WTC11 (cell line): ENCODE results near the gene DCX. TPM values are rescaled to one million over a fixed set of nuclear protein-coding genes. Genes with fewer than 3 reads are reported as not detected.

Source experiments
- ATAC-seq: fragments of 200-7000 bp; cut with Tn5 transposase; 2 replicates; pipeline ENCODE4 v1.10.0; 2021; ENCODE audit warnings: mild to moderate bottlenecking, moderate library complexity
- CTCF ChIA-PET: fragments of 300-600 bp; sonication (Branson Sonifier 250); formaldehyde crosslinking; loops from one replicate; lab custom pipeline; 2021; ENCODE audit warnings: antibody characterized with exemption; lab: Charles Lee
- POLR2A ChIA-PET: fragments of 350-600 bp; sonication (Branson Sonifier 250); formaldehyde crosslinking; loops from one replicate; lab custom pipeline; 2021; ENCODE audit warnings: antibody characterized with exemption; lab: Charles Lee
- DNase-seq: peaks from one replicate; pipeline ENCODE4 v3.0.0; 2021; ENCODE audit warnings: low spot score
- H3K27ac Mint-ChIP-seq: 2 replicates; pipeline ENCODE4 v1.8.0; 2021; ENCODE audit warnings: mixed read lengths
- H3K27me3 Mint-ChIP-seq: 2 replicates; pipeline ENCODE4 v1.8.0; 2021; ENCODE audit warnings: low read depth, mild to moderate bottlenecking, moderate library complexity, mixed read lengths
- H3K36me3 Mint-ChIP-seq: 2 replicates; pipeline ENCODE4 v1.8.0; 2021; ENCODE audit warnings: mixed read lengths
- H3K4me1 Mint-ChIP-seq: 2 replicates; pipeline ENCODE4 v1.8.0; 2022; ENCODE audit warnings: mixed read lengths
- H3K4me3 Mint-ChIP-seq: 2 replicates; pipeline ENCODE4 v1.8.0; 2021; ENCODE audit warnings: mild to moderate bottlenecking, moderate library complexity, mixed read lengths
- H3K9me3 Mint-ChIP-seq: 2 replicates; pipeline ENCODE4 v1.8.0; 2021; ENCODE audit warnings: mixed read lengths
- EMX1 ChIP-seq: fragments of 250-450 bp; sonication (Bioruptor Pico); IDR thresholded peaks from 2 replicates; pipeline ENCODE4 v1.8.0; 2021; ENCODE audit warnings: mild to moderate bottlenecking
- FOXJ3 ChIP-seq: sonication (generic); formaldehyde crosslinking; IDR thresholded peaks from 2 replicates; pipeline ENCODE4 v1.9.0; 2021; ENCODE audit warnings: missing genetic modification reagents, mild to moderate bottlenecking, borderline replicate concordance
- FOXP1 ChIP-seq: sonication (generic); formaldehyde crosslinking; IDR thresholded peaks from 2 replicates; pipeline ENCODE4 v1.8.0; 2022; ENCODE audit warnings: missing genetic modification reagents, mild to moderate bottlenecking, moderate library complexity, borderline replicate concordance
- NFYB ChIP-seq: sonication (generic); formaldehyde crosslinking; conservative IDR thresholded peaks from 2 replicates; pipeline ENCODE4 v1.8.0; 2022; ENCODE audit warnings: low read depth, missing genetic modification reagents
- NR1H2 ChIP-seq: sonication (generic); formaldehyde crosslinking; IDR thresholded peaks from 2 replicates; pipeline ENCODE4 v1.9.0; 2021; ENCODE audit warnings: mild to moderate bottlenecking, moderate library complexity, missing genetic modification reagents
- ZNF219 ChIP-seq: sonication (generic); formaldehyde crosslinking; IDR thresholded peaks from 2 replicates; pipeline ENCODE4 v1.8.0; 2023; ENCODE audit warnings: missing genetic modification reagents, mild to moderate bottlenecking, borderline replicate concordance
- ZNF396 ChIP-seq: fragments of 250-450 bp; sonication (Bioruptor Pico); IDR thresholded peaks from 2 replicates; pipeline ENCODE4 v1.8.0; 2021; ENCODE audit warnings: mild to moderate bottlenecking, moderate library complexity, borderline replicate concordance
- ZNF416 ChIP-seq: fragments of 250-450 bp; sonication (Bioruptor Pico); IDR thresholded peaks from 2 replicates; pipeline ENCODE4 v1.9.0; 2021; ENCODE audit warnings: mild to moderate bottlenecking, inconsistent platforms
- total RNA-seq: library from RNA; stranded (reverse); gene quantifications from 3 replicates; pipeline ENCODE4 v1.2.3, GENCODE V29; 2021
- TF ChIP-seq, protein P1 (sequence below): sonication (generic); formaldehyde crosslinking; IDR thresholded peaks from 2 replicates; pipeline ENCODE4 v1.8.0; 2022; ENCODE audit warnings: mild to moderate bottlenecking, missing genetic modification reagents
- TF ChIP-seq, protein P2 (sequence below): fragments of 250-450 bp; sonication (Bioruptor Pico); IDR thresholded peaks from 2 replicates; pipeline ENCODE4 v1.9.0; 2021; ENCODE audit warnings: moderate library complexity, mild to moderate bottlenecking, inconsistent platforms, borderline replicate concordance
- TF ChIP-seq, protein P3 (sequence below): sonication (generic); formaldehyde crosslinking; IDR thresholded peaks from 2 replicates; pipeline ENCODE4 v1.8.1; 2022; ENCODE audit warnings: mild to moderate bottlenecking, moderate library complexity, missing genetic modification reagents
- TF ChIP-seq, protein P4 (sequence below): sonication (generic); formaldehyde crosslinking; IDR thresholded peaks from 2 replicates; pipeline ENCODE4 v1.8.1; 2023; ENCODE audit warnings: mild to moderate bottlenecking, moderate library complexity, missing genetic modification reagents
- TF ChIP-seq, protein P5 (sequence below): fragments of 250-450 bp; sonication (Bioruptor Pico); IDR thresholded peaks from 2 replicates; pipeline ENCODE4 v1.9.0; 2021; ENCODE audit warnings: mild to moderate bottlenecking
- TF ChIP-seq, protein P6 (sequence below): fragments of 250-450 bp; sonication (Bioruptor Pico); conservative IDR thresholded peaks from 2 replicates; pipeline ENCODE4 v1.9.0; 2021; ENCODE audit warnings: mild to moderate bottlenecking
- TF ChIP-seq, protein P7 (sequence below): fragments of 250-450 bp; sonication (Bioruptor Pico); IDR thresholded peaks from 2 replicates; pipeline ENCODE4 v2.1.2; 2022; ENCODE audit warnings: mild to moderate bottlenecking, moderate library complexity
- TF ChIP-seq, protein P8 (sequence below): sonication (generic); formaldehyde crosslinking; IDR thresholded peaks from 2 replicates; pipeline ENCODE4 v1.8.1; 2022; ENCODE audit warnings: low read depth, missing genetic modification reagents, borderline replicate concordance

The DCX gene
- total RNA-seq, 1 experiment from 2014 or later: 2.1 TPM

DNA sequence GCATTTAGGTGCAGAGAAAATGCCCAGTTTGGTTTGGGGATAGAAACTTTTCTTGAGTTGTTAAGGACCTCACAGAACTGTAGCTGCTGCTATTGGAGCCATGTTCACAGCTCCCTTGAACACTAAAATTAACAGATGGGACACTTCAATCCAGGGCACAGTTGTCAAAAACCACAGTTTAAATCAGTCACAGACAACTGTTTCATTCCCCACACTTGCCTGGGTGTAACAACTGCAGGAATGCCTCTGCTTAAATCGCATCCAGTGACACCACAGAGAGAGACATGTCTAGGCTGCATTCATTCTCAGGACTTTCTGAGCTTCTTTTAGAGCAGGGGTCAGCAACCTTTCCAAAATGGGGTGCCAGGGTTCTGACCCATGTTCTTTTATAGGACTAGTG is 129.0 kb downstream of the DCX start:
- Mint-ChIP-seq H3K27me3 (peaks cover 8% of the 10 kb centered on the region), H3K27ac (no peak overlapping the region), H3K9me3 (no peaks in the 10 kb centered on the region), H3K4me1 (no peaks in the 10 kb centered on the region), H3K36me3 (no peaks in the 10 kb centered on the region), H3K4me3 (no peak overlapping the region)
- CTCF ChIA-PET: no interaction called here
- no peak for DNase-seq
- POLR2A ChIA-PET: interaction anchor here (0.6 kb wide), 1 partner anchor 260 kb away, joined by 10 read pairs; no protein-coding TSS in a partner anchor
- TF ChIP-seq, protein P1, sequence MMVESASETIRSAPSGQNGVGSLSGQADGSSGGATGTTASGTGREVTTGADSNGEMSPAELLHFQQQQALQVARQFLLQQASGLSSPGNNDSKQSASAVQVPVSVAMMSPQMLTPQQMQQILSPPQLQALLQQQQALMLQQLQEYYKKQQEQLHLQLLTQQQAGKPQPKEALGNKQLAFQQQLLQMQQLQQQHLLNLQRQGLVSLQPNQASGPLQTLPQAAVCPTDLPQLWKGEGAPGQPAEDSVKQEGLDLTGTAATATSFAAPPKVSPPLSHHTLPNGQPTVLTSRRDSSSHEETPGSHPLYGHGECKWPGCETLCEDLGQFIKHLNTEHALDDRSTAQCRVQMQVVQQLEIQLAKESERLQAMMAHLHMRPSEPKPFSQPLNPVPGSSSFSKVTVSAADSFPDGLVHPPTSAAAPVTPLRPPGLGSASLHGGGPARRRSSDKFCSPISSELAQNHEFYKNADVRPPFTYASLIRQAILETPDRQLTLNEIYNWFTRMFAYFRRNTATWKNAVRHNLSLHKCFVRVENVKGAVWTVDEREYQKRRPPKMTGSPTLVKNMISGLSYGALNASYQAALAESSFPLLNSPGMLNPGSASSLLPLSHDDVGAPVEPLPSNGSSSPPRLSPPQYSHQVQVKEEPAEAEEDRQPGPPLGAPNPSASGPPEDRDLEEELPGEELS (CRISPR knock-in tag): no peak
- TF ChIP-seq, all 79 proteins: peak for 0
- ATAC-seq: no peak

DNA sequence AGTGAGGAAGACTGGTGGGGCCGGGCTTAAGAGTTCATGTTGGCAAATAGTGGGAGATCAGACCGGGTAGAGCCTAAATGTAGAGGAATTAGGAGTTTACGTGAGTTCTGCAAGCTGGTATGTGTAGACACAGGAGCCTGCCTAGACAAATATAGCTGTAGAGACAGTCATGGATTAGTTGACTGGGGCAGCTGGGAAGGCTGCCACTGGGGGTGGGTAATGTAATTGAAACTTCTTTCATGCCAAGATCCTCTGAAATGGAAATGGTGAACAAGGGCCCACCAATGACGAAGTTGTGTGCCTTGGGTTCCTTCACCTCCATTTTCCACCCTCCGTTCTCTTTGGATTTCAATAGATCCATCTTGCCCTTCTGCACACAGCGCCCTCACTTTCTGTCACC is 129.9 kb downstream of the DCX start:
- H3K4me1 Mint-ChIP-seq: no peaks in the 10 kb centered on the region
- no peak overlapping the region for H3K27ac Mint-ChIP-seq
- no peak for ATAC-seq
- no peak for TF ChIP-seq EMX1 (CRISPR knock-in tag)
- TF ChIP-seq, protein P2, sequence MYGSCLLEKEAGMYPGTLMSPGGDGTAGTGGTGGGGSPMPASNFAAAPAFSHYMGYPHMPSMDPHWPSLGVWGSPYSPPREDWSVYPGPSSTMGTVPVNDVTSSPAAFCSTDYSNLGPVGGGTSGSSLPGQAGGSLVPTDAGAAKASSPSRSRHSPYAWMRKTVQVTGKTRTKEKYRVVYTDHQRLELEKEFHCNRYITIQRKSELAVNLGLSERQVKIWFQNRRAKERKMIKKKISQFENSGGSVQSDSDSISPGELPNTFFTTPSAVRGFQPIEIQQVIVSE (CRISPR knock-in tag): no peak
- TF ChIP-seq NFYB (CRISPR knock-in tag): no peak
- TF ChIP-seq, protein P3, sequence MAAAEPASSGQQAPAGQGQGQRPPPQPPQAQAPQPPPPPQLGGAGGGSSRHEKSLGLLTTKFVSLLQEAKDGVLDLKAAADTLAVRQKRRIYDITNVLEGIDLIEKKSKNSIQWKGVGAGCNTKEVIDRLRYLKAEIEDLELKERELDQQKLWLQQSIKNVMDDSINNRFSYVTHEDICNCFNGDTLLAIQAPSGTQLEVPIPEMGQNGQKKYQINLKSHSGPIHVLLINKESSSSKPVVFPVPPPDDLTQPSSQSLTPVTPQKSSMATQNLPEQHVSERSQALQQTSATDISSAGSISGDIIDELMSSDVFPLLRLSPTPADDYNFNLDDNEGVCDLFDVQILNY: no peak
- TF ChIP-seq, protein P4, sequence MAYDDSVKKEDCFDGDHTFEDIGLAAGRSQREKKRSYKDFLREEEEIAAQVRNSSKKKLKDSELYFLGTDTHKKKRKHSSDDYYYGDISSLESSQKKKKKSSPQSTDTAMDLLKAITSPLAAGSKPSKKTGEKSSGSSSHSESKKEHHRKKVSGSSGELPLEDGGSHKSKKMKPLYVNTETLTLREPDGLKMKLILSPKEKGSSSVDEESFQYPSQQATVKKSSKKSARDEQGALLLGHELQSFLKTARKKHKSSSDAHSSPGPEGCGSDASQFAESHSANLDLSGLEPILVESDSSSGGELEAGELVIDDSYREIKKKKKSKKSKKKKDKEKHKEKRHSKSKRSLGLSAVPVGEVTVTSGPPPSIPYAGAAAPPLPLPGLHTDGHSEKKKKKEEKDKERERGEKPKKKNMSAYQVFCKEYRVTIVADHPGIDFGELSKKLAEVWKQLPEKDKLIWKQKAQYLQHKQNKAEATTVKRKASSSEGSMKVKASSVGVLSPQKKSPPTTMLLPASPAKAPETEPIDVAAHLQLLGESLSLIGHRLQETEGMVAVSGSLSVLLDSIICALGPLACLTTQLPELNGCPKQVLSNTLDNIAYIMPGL (CRISPR knock-in tag): no peak
- TF ChIP-seq, protein P5, sequence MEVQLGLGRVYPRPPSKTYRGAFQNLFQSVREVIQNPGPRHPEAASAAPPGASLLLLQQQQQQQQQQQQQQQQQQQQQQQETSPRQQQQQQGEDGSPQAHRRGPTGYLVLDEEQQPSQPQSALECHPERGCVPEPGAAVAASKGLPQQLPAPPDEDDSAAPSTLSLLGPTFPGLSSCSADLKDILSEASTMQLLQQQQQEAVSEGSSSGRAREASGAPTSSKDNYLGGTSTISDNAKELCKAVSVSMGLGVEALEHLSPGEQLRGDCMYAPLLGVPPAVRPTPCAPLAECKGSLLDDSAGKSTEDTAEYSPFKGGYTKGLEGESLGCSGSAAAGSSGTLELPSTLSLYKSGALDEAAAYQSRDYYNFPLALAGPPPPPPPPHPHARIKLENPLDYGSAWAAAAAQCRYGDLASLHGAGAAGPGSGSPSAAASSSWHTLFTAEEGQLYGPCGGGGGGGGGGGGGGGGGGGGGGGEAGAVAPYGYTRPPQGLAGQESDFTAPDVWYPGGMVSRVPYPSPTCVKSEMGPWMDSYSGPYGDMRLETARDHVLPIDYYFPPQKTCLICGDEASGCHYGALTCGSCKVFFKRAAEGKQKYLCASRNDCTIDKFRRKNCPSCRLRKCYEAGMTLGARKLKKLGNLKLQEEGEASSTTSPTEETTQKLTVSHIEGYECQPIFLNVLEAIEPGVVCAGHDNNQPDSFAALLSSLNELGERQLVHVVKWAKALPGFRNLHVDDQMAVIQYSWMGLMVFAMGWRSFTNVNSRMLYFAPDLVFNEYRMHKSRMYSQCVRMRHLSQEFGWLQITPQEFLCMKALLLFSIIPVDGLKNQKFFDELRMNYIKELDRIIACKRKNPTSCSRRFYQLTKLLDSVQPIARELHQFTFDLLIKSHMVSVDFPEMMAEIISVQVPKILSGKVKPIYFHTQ (CRISPR knock-in tag): no peak
- TF ChIP-seq, protein P6, sequence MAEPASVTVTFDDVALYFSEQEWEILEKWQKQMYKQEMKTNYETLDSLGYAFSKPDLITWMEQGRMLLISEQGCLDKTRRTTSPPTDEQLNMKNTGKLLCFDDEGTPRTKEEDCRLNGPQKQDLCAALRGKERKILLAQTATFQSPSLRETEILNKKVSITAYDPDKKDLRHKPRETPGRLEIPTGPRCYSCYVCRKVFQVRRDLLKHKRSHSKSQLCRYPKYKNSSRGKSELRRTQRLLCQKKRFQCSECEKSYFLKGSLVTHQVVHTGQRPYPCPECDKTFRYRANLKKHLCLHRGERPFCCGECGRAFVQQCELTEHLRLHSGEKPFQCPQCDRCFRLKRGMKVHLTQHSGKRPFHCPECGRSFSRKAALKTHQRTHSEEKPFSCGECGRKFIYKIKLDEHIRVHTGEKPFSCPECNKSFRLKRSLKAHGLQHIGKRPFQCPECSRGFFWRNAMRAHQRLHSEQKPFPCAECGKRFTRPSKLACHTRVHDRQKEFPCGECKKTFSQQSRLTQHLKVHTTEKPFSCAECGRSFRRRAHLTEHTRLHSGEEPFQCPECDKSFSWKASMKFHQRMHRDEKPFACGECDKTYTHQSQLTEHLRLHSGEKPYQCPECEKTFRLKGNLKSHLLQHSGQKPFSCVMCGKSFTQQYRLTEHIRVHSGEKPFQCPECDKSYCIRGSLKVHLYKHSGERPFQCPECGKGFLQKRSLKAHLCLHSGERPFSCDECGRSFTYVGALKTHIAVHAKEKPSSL (CRISPR knock-in tag): no peak
- TF ChIP-seq, protein P1 (CRISPR knock-in tag): no peak
- TF ChIP-seq FOXP1: no peak
- TF ChIP-seq, protein P7, sequence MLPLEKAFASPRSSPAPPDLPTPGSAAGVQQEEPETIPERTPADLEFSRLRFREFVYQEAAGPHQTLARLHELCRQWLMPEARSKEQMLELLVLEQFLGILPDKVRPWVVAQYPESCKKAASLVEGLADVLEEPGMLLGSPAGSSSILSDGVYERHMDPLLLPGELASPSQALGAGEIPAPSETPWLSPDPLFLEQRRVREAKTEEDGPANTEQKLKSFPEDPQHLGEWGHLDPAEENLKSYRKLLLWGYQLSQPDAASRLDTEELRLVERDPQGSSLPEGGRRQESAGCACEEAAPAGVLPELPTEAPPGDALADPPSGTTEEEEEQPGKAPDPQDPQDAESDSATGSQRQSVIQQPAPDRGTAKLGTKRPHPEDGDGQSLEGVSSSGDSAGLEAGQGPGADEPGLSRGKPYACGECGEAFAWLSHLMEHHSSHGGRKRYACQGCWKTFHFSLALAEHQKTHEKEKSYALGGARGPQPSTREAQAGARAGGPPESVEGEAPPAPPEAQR (CRISPR knock-in tag): no peak
- no peak for TF ChIP-seq ZNF396 (CRISPR knock-in tag)
- TF ChIP-seq NR1H2 (CRISPR knock-in tag): no peak
- TF ChIP-seq, protein P8, sequence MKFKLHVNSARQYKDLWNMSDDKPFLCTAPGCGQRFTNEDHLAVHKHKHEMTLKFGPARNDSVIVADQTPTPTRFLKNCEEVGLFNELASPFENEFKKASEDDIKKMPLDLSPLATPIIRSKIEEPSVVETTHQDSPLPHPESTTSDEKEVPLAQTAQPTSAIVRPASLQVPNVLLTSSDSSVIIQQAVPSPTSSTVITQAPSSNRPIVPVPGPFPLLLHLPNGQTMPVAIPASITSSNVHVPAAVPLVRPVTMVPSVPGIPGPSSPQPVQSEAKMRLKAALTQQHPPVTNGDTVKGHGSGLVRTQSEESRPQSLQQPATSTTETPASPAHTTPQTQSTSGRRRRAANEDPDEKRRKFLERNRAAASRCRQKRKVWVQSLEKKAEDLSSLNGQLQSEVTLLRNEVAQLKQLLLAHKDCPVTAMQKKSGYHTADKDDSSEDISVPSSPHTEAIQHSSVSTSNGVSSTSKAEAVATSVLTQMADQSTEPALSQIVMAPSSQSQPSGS (CRISPR knock-in tag): no peak
- TF ChIP-seq ZNF219: no peak
- no peak for TF ChIP-seq ZNF416 (CRISPR knock-in tag)
- no peak for TF ChIP-seq FOXJ3 (CRISPR knock-in tag)
- CTCF ChIA-PET: interaction anchor here (0.5 kb wide), 1 partner anchor 352 kb away, joined by 3 read pairs; no protein-coding TSS in a partner anchor
- H3K9me3 Mint-ChIP-seq: no peaks in the 10 kb centered on the region
- H3K27me3 Mint-ChIP-seq: peaks cover 8% of the 10 kb centered on the region; the same call in 1 of the 2 replicates
- no peaks in the 10 kb centered on the region for H3K36me3 Mint-ChIP-seq
- no peak overlapping the region for H3K4me3 Mint-ChIP-seq
- POLR2A ChIA-PET: no interaction called here
- no peak for DNase-seq
